K562 (cell line): ENCODE measurements around the gene ZNF652. TPM values are rescaled to one million over a fixed set of nuclear protein-coding genes. Genes with fewer than 3 reads are reported as not detected.

Experiments
- ATAC-seq: fragments of 200-7000 bp; cut with Tn5 transposase; 3 replicates; pipeline ENCODE4 v1.9.1; 2020; ENCODE audit warnings: moderate library complexity
- BruUV-seq: library from RNA; stranded (reverse); fragments of 400-500 nt; replicated peaks from 2 replicates; lab custom pipeline; 2021; lab: Mats Ljungman, UMichigan
- CTCF ChIA-PET: fragments of 300-600 bp; formaldehyde crosslinking; extraction: SDS; loops from one replicate; lab custom pipeline; 2021; ENCODE audit warnings: low intra/inter-chr PET ratio; lab: Yijun Ruan, JAX
- POLR2A ChIA-PET: fragments of 300-600, 350-650 bp; sonication (Branson Sonifier 250); formaldehyde crosslinking; extraction: SDS; loops from one replicate; lab custom pipeline; 2021; ENCODE audit warnings: antibody characterized with exemption, inconsistent platforms; lab: Yijun Ruan, JAX
- DNase-seq, 4 experiments: peaks; one replicate each; pipeline versions ENCODE4 v3.0.0 to v3.0.0-alpha.2; 2011 to 2018; ENCODE audit warnings: low spot score in 3 of 4, mixed read lengths in 3 of 4; ENCODE audit errors: extremely low read depth in 1 of 4
- FAIRE-seq: peaks from 2 replicates; lab custom pipeline; 2011; peaks lifted over from hg19 to GRCh38; lab: Jason Lieb, UNC
- H2AFZ ChIP-seq: 2 replicates; pipeline ENCODE4 v1.6.0; 2011; ENCODE audit warnings: low read depth, low read length, control low read depth, inconsistent platforms
- H3K27ac ChIP-seq: fragments of 200-600 bp; 3 replicates; pipeline ENCODE4 v1.8.0; 2011; ENCODE audit warnings: low read depth, mild to moderate bottlenecking, control low read depth, inconsistent platforms, low read length, moderate library complexity, mixed read lengths; ENCODE audit errors: extremely low read depth
- H3K27me3 ChIP-seq, 2 experiments: fragments of 300-600 bp in 1 of 2; 2 replicates in 1 of 2; 3 replicates in 1 of 2; pipeline versions ENCODE4 v1.6.0 to v1.8.0; 2011; ENCODE audit warnings: inconsistent platforms in 2 of 2, low read length in 2 of 2, mild to moderate bottlenecking in 1 of 2, mixed read lengths in 1 of 2, moderate library complexity in 1 of 2; ENCODE audit not compliant: control insufficient read depth in 2 of 2, insufficient read depth in 2 of 2
- H3K36me3 ChIP-seq: fragments of 300-600 bp; 3 replicates; pipeline ENCODE4 v1.8.0; 2011; ENCODE audit warnings: mild to moderate bottlenecking, low read length, inconsistent platforms; ENCODE audit not compliant: control insufficient read depth, insufficient read depth
- H3K4me1 ChIP-seq, 2 experiments: fragments of 200-600 bp in 1 of 2; replicated peaks in 1 of 2; 2 replicates in 1 of 2; 3 replicates in 1 of 2; pipeline versions ENCODE4 v1.5.1 to v1.8.0; 2011; ENCODE audit warnings: inconsistent platforms in 2 of 2, low read length in 2 of 2, mild to moderate bottlenecking in 1 of 2, mixed read lengths in 1 of 2, moderate library complexity in 1 of 2; ENCODE audit not compliant: control insufficient read depth in 2 of 2, insufficient read depth in 2 of 2
- H3K4me2 ChIP-seq: 2 replicates; pipeline ENCODE4 v1.6.1; 2011; ENCODE audit warnings: low read length, control low read depth, inconsistent platforms, mixed read lengths; ENCODE audit not compliant: insufficient read depth
- H3K4me3 ChIP-seq: fragments of 200-600 bp; sonication (generic), shearing (Covaris generic); 2 replicates; pipeline ENCODE4 v1.5.1; 2016; ENCODE audit warnings: control low read depth, inconsistent platforms
- H3K79me2 ChIP-seq: fragments of 200-600 bp; 3 replicates; pipeline ENCODE4 v1.8.0; 2011; ENCODE audit warnings: low read length, inconsistent platforms; ENCODE audit not compliant: control insufficient read depth, insufficient read depth
- H3K9ac ChIP-seq, 2 experiments: 2 replicates each; pipeline versions ENCODE4 v1.6.0 to v1.6.1; 2011; ENCODE audit warnings: low read depth in 2 of 2, low read length in 2 of 2, control low read depth in 1 of 2, inconsistent platforms in 1 of 2, mild to moderate bottlenecking in 1 of 2, mixed read lengths in 1 of 2; ENCODE audit not compliant: insufficient read depth in 1 of 2
- H3K9me1 ChIP-seq: one replicate; pipeline ENCODE4 v1.6.0; 2011; ENCODE audit warnings: inconsistent platforms, mild to moderate bottlenecking, low read length, moderate library complexity; ENCODE audit not compliant: control insufficient read depth, insufficient read depth
- H3K9me3 ChIP-seq: replicated peaks from 2 replicates; pipeline ENCODE4 v1.5.1; 2011; ENCODE audit warnings: low read depth, low read length, inconsistent platforms; ENCODE audit not compliant: control insufficient read depth, insufficient read depth
- H4K20me1 ChIP-seq: replicated peaks from 2 replicates; pipeline ENCODE4 v1.6.1; 2011; ENCODE audit warnings: low read length, inconsistent platforms, mixed read lengths; ENCODE audit not compliant: control insufficient read depth, insufficient read depth
- BRCA1 ChIP-seq, 2 experiments: fragments of 450-650 bp in 1 of 2; sonication (generic) in 1 of 2; formaldehyde crosslinking in 1 of 2; IDR thresholded peaks; 2 replicates each; pipeline versions ENCODE4 v1.5.0 to v1.6.1; 2017 to 2020; ENCODE audit warnings: mild to moderate bottlenecking in 1 of 2, missing genetic modification reagents in 1 of 2
- DMBX1 ChIP-seq: fragments of 250-450 bp; sonication (Bioruptor Pico); IDR thresholded peaks from 2 replicates; pipeline ENCODE4 v1.8.0; 2022; ENCODE audit warnings: inconsistent platforms, mild to moderate bottlenecking, moderate library complexity, borderline replicate concordance
- EHMT2 ChIP-seq: fragments of 450-650 bp; IDR thresholded peaks from 2 replicates; pipeline ENCODE4 v1.6.1; 2018; ENCODE audit warnings: antibody characterized with exemption
- GATA2 ChIP-seq: sonication (generic); formaldehyde crosslinking; IDR thresholded peaks from 2 replicates; pipeline ENCODE4 v1.4.0; 2020; ENCODE audit warnings: mild to moderate bottlenecking, missing genetic modification reagents
- HOXB6 ChIP-seq: fragments of 250-450 bp; sonication (Bioruptor Pico); IDR thresholded peaks from 2 replicates; pipeline ENCODE4 v1.5.1; 2022; ENCODE audit warnings: mild to moderate bottlenecking, borderline replicate concordance
- JUNB ChIP-seq: fragments of 450-650 bp; formaldehyde crosslinking; conservative IDR thresholded peaks from 2 replicates; pipeline ENCODE4 v1.4.0; 2020; ENCODE audit warnings: mild to moderate bottlenecking
- KAT8 ChIP-seq: fragments of 450-650 bp; IDR thresholded peaks from 2 replicates; pipeline ENCODE4 v1.6.1; 2016; ENCODE audit warnings: low read depth, mild to moderate bottlenecking
- NFYB ChIP-seq: IDR thresholded peaks from 2 replicates; pipeline ENCODE4 v1.6.1; 2011; ENCODE audit warnings: mild to moderate bottlenecking, moderate library complexity; ENCODE audit not compliant: insufficient read length; ENCODE audit errors: extremely low read depth
- POLR3A ChIP-seq: IDR thresholded peaks from 2 replicates; pipeline ENCODE4 v1.6.1; 2011; ENCODE audit warnings: borderline replicate concordance, mild to moderate bottlenecking, moderate library complexity; ENCODE audit not compliant: insufficient read length, insufficient read depth; ENCODE audit errors: extremely low read depth
- RBM17 ChIP-seq: fragments of 200-400 bp; formaldehyde crosslinking; IDR thresholded peaks from 2 replicates; pipeline ENCODE4 v1.6.1; 2017; ENCODE audit warnings: low read depth, mild to moderate bottlenecking, low read length, borderline replicate concordance
- SLC30A9 ChIP-seq: fragments of 250-450 bp; sonication (Bioruptor Pico); IDR thresholded peaks from 2 replicates; pipeline ENCODE4 v1.8.0; 2022; ENCODE audit warnings: mild to moderate bottlenecking, moderate library complexity
- SMARCA4 ChIP-seq: fragments of 450-650 bp; IDR thresholded peaks from 2 replicates; pipeline ENCODE4 v1.6.1; 2016
- ZNF12 ChIP-seq: sonication (generic); formaldehyde crosslinking; IDR thresholded peaks from 2 replicates; pipeline ENCODE4 v1.4.0; 2020; ENCODE audit warnings: mild to moderate bottlenecking, missing genetic modification reagents
- ZNF263 ChIP-seq: sonication (generic); formaldehyde crosslinking; IDR thresholded peaks from 2 replicates; pipeline ENCODE4 v1.8.0; 2022; ENCODE audit warnings: mild to moderate bottlenecking, missing genetic modification reagents, borderline replicate concordance
- ZNF583 ChIP-seq: fragments of 250-450 bp; sonication (Bioruptor Pico); IDR thresholded peaks from 2 replicates; pipeline ENCODE4 v1.4.0; 2020
- WGBS: fragments of 100-300 bp; shearing (Covaris generic); methylation state at CpG from one replicate; pipeline ENCODE4 v1.1.6; 2016; ENCODE audit warnings: low coverage, mixed read lengths; ENCODE audit not compliant: insufficient coverage; ENCODE audit errors: missing lambda C conversion rate; 5-methylcytosine and 5-hydroxymethylcytosine counted together
- in situ Hi-C: fragments of 300-500 bp; cut with MboI; formaldehyde crosslinking; loops from 4 replicates; pipeline ENCODE4 v1.15.0; 2018; ENCODE audit warnings: inconsistent platforms, mixed read lengths
- intact Hi-C: fragments of 100-400 bp; cut with micrococcal nuclease; formaldehyde crosslinking; loops from 2 replicates; pipeline ENCODE4 v1.14.2; 2022
- polyA plus RNA-seq, 8 experiments: library from polyadenylated mRNA; depleted of rRNA in 4 of 8; stranded (reverse) in 5 of 8; unstranded in 3 of 8; fragments of >200 nt; fragmentation: Nextera tagmentation in 2 of 8; fragmentation: Illumina TruSeq in 1 of 8; extraction: Ambion mirVana in 2 of 8; extraction: Trizol in 1 of 8; gene quantifications; 2 replicates each; pipeline versions ENCODE4 v1.2.1 to v1.2.3, GENCODE V29; 2011 to 2014; ENCODE audit warnings: inconsistent platforms in 1 of 8, missing spikeins in 1 of 8
- total RNA-seq, 7 experiments: library from RNA; depleted of rRNA in 6 of 7; stranded (reverse); fragments of >200 nt in 6 of 7; fragmentation: Illumina TruSeq in 2 of 7; extraction: Trizol in 2 of 7; gene quantifications; 2 replicates each; pipeline versions ENCODE4 v1.2.1 to v1.2.3, GENCODE V29; 2011 to 2021; ENCODE audit warnings: low replicate concordance in 1 of 7
- TF ChIP-seq, protein P1 (sequence below): sonication (generic); formaldehyde crosslinking; IDR thresholded peaks from 2 replicates; pipeline ENCODE4 v1.8.0; 2022; ENCODE audit warnings: missing genetic modification reagents, mild to moderate bottlenecking, moderate library complexity, borderline replicate concordance
- TF ChIP-seq, protein P2 (sequence below), 3 experiments: fragments of 200-800 bp in 1 of 3; sonication (Bioruptor generic) in 1 of 3; sonication (generic) in 1 of 3; formaldehyde crosslinking in 1 of 3; IDR thresholded peaks; 2 replicates each; pipeline versions ENCODE4 v1.6.1 to v1.8.0; 2016 to 2022; ENCODE audit warnings: mild to moderate bottlenecking in 2 of 3, missing compliant biosample characterization in 2 of 3, missing genetic modification characterization in 2 of 3, missing genetic modification reagents in 1 of 3
- TF ChIP-seq, protein P3 (sequence below): fragments of 450-650 bp; formaldehyde crosslinking; IDR thresholded peaks from 2 replicates; pipeline ENCODE4 v1.4.0; 2020; ENCODE audit warnings: mild to moderate bottlenecking

ZNF652 gene
- total and polyA plus RNA-seq, 9 of the 15 experiments (the other 6 are each of a cell fraction or from before 2014, with no cell fraction given), result 5.1 to 15.5 (median 7.8) TPM

- 6% methylated on average over 3 of the region's 3 CpGs for WGBS
- Histone ChIP-seq H4K20me1 (no peaks in the 10 kb centered on the region), H3K27ac (no peak overlapping the region), H3K9ac (no peak overlapping the region), H2AFZ (no peak overlapping the region), H3K4me1 (no peaks in the 10 kb centered on the region), H3K36me3 (no peaks in the 10 kb centered on the region), H3K79me2 (no peaks in the 10 kb centered on the region), H3K4me3 (no peak overlapping the region), H3K9me3 (no peaks in the 10 kb centered on the region), H3K27me3 (peaks cover 17 to 44% of the 10 kb centered on the region in 2 experiments), H3K4me2 (no peak overlapping the region), H3K9me1 (no peaks in the 10 kb centered on the region)
- ChIA-PET CTCF (no interaction called here), POLR2A (interaction anchor here (1.1 to 1.3 kb wide), 3 partner anchors 8 to 11 kb away, joined by 3 to 4 read pairs (median 3); no protein-coding TSS in a partner anchor)
- no peak; the same call in 2 of the 3 replicates for ATAC-seq
- TF ChIP-seq BRCA1 (IDR thresholded peaks at IDR 0.05) (no peak), BRCA1 (CRISPR knock-in tag; IDR thresholded peaks at IDR 0.05) (no peak), SMARCA4 (no peak), KAT8 (no peak), POLR3A (no peak), GATA2 (CRISPR knock-in tag) (no peak), ZNF263 (no peak), RBM17 (no peak), ZNF583 (CRISPR knock-in tag) (no peak), EHMT2 (no peak), DMBX1 (CRISPR knock-in tag) (no peak), SLC30A9 (no peak), NFYB (no peak), HOXB6 (no peak), JUNB (CRISPR knock-in tag) (no peak), ZNF12 (CRISPR knock-in tag) (no peak)
- TF ChIP-seq, protein P1, sequence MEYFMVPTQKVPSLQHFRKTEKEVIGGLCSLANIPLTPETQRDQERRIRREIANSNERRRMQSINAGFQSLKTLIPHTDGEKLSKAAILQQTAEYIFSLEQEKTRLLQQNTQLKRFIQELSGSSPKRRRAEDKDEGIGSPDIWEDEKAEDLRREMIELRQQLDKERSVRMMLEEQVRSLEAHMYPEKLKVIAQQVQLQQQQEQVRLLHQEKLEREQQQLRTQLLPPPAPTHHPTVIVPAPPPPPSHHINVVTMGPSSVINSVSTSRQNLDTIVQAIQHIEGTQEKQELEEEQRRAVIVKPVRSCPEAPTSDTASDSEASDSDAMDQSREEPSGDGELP (CRISPR knock-in tag), result no peak
- TF ChIP-seq, protein P2, sequence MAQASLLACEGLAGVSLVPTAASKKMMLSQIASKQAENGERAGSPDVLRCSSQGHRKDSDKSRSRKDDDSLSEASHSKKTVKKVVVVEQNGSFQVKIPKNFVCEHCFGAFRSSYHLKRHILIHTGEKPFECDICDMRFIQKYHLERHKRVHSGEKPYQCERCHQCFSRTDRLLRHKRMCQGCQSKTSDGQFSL (CRISPR knock-in tag; IDR thresholded peaks at IDR 0.05), result no peak
- TF ChIP-seq, protein P2 (tag; IDR thresholded peaks at IDR 0.05), result no peak
- TF ChIP-seq, protein P3, sequence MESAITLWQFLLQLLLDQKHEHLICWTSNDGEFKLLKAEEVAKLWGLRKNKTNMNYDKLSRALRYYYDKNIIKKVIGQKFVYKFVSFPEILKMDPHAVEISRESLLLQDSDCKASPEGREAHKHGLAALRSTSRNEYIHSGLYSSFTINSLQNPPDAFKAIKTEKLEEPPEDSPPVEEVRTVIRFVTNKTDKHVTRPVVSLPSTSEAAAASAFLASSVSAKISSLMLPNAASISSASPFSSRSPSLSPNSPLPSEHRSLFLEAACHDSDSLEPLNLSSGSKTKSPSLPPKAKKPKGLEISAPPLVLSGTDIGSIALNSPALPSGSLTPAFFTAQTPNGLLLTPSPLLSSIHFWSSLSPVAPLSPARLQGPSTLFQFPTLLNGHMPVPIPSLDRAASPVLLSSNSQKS (CRISPR knock-in tag), result no peak
- no TSS peak for BruUV-seq
- DNase-seq, result no peak
- FAIRE-seq, result no peak
- in situ Hi-C loops (no loop called here), intact Hi-C loops (no loop called here)
These were observed 94.1 kb downstream of the ZNF652 start for GRCh38 chr17:49267912-49268311.
